Measurements from ENCODE around the gene KHK. TPM values are rescaled to one million over a fixed set of nuclear protein-coding genes. Genes with fewer than 3 reads are reported as not detected.

KHK gene
- total RNA-seq, 6 experiments from 2014 or later: 101 to 283 (median 206) TPM

DNA sequence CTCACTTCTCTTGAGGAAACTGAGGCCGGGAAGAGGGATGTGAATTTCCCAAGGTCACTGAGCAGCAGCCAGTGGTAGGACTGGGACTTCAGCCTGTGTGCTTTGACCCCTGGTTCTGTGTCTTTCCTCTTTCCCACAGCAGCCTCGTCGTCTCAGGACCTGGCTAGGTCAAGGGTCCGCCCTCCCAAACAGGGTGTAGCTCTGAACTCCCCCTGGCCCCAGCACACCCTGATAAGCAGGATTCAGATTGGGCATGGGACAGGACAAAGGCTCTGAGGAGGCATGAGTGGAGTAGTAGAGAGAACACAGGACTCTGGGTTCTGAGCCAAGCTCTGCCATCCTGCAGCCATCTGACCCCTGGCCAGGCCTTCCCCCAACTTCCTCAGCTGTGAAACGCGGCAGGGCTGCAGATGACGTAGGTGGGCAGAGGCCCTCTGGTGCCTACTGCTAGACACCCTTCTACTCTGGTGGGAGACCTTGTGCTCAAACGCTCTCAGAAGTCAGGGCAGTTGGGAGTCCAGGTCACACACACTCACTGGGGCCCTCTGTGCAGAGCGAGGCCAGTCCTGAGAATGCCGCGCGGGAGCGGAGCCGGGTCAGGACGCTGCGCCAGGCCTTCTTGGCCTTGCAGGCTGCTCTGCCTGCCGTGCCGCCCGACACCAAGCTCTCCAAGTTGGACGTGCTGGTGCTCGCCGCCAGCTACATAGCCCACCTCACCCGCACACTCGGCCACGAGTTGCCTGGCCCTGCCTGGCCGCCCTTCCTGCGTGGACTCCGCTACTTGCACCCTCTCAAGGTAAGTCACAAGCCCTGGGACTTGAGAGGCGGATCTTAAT lies 63.2 kb downstream of the KHK start:
- Histone ChIP-seq H3K27ac (no peak overlapping the region), H3K4me3 (no peak overlapping the region), H3K36me3 (no peaks in the 10 kb centered on the region), H3K27me3 (no peaks in the 10 kb centered on the region), H3K4me1 (no peaks in the 10 kb centered on the region), H3K9me3 (no peaks in the 10 kb centered on the region)
- intact Hi-C loops (cut with DNase I): no loop called here
- ATAC-seq: no peak
- TF ChIP-seq POLR2A (IDR thresholded peaks at IDR 0.05): no peak
- no peak for TF ChIP-seq CTCF (IDR thresholded peaks at IDR 0.05)
- DNase-seq: no peak
- 82% methylated on average over 3 of the region's 29 CpGs for WGBS (ENCODE audit: insufficient coverage, low coverage, low lambda C conversion rate, missing lambda C conversion rate)

Other genes starting within 250 kb of the KHK start
- not detected for gene DPYSL5, start 238.6 kb upstream of the KHK start, total RNA-seq
- 10 to 100 TPM; 13.7 to 22.3 (median 17.3) TPM for gene MAPRE3, start 116.1 kb upstream of the KHK start, total RNA-seq
- gene TMEM214, start 53.8 kb upstream of the KHK start, total RNA-seq: 10 to 100 TPM; 29.1 to 62.7 (median 50.0) TPM
- gene AGBL5, start 35.1 kb upstream of the KHK start, total RNA-seq: 1 to 10 TPM; 3.9 to 7.4 (median 6.4) TPM
- 100 to 1,000 TPM; 144 to 182 (median 161) TPM for gene OST4, start 15.1 kb upstream of the KHK start, total RNA-seq
- 10 to 100 TPM in 5 of 6 experiments, 1 to 10 TPM in 1; 7.2 to 26.1 (median 21.0) TPM for gene EMILIN1, start 8.2 kb upstream of the KHK start, total RNA-seq
- 10 to 100 TPM in 2 of 6 experiments, 1 to 10 TPM in 4; 2.5 to 33.2 (median 7.7) TPM for gene CGREF1, start 32.4 kb downstream of the KHK start, total RNA-seq
- 1 to 10 TPM in 3 of 6 experiments, under 1 TPM in 3; 0.74 to 3.2 (median 1.1) TPM for gene ABHD1, start 37.0 kb downstream of the KHK start, total RNA-seq
- gene PREB, start 47.9 kb downstream of the KHK start, total RNA-seq: 100 to 1,000 TPM in 2 of 6 experiments, 10 to 100 TPM in 4; 27.1 to 102 (median 59.2) TPM
- gene PRR30, start 52.6 kb downstream of the KHK start, total RNA-seq: not detected
- gene TCF23, start 62.2 kb downstream of the KHK start, total RNA-seq: under 1 TPM in 1 of 6 experiments, not detected in 5; 0.04 TPM
- 10 to 100 TPM; 30.7 to 65.8 (median 35.9) TPM for gene ATRAID, start 125.3 kb downstream of the KHK start, total RNA-seq
- gene SLC5A6, start 125.5 kb downstream of the KHK start, total RNA-seq: 100 to 1,000 TPM in 3 of 6 experiments, 10 to 100 TPM in 3; 57.5 to 151 (median 90.3) TPM
- 10 to 100 TPM; 12.3 to 24.0 (median 16.3) TPM for gene CAD, start 130.6 kb downstream of the KHK start, total RNA-seq
- gene SLC30A3, start 176.3 kb downstream of the KHK start, total RNA-seq: not detected
- not detected for gene DNAJC5G, start 188.7 kb downstream of the KHK start, total RNA-seq
- gene TRIM54, start 195.7 kb downstream of the KHK start, total RNA-seq: under 1 TPM in 2 of 6 experiments, not detected in 4; 0.14 to 0.25 TPM
- 1 to 10 TPM in 5 of 6 experiments, under 1 TPM in 1; 0.88 to 4.3 (median 1.6) TPM for gene UCN, start 221.7 kb downstream of the KHK start, total RNA-seq
- 10 to 100 TPM; 17.2 to 82.3 (median 30.4) TPM for gene MPV17, start 236.3 kb downstream of the KHK start, total RNA-seq